SK-N-SH (cell line): ENCODE data around the gene CHD1. TPM values are rescaled to one million over a fixed set of nuclear protein-coding genes. Genes with fewer than 3 reads are reported as not detected.

Experiments
- CTCF ChIA-PET: fragments of 300-600, 350-600 bp; formaldehyde crosslinking; extraction: SDS; loops from one replicate; lab custom pipeline; 2021; lab: Yijun Ruan, JAX
- POLR2A ChIA-PET: fragments of 350-600 bp; sonication (Branson Sonifier 250); formaldehyde crosslinking; extraction: SDS; loops from one replicate; lab custom pipeline; 2020; ENCODE audit warnings: antibody characterized with exemption, inconsistent platforms; lab: Yijun Ruan, JAX
- DNase-seq: peaks from one replicate; pipeline ENCODE4 v3.0.0; 2012
- H2AFZ ChIP-seq: fragments of 200-600 bp; sonication (generic); 2 replicates; pipeline ENCODE4 v1.8.1; 2016; ENCODE audit warnings: antibody characterized with exemption, mild to moderate bottlenecking, low read depth
- H3F3A ChIP-seq: fragments of 200-600 bp; sonication (generic); replicated peaks from 2 replicates; pipeline ENCODE3; 2016; ENCODE audit warnings: antibody characterized with exemption, mild to moderate bottlenecking; ENCODE audit not compliant: insufficient read depth
- H3K27ac ChIP-seq, 2 experiments: fragments of 200-500 bp in 1 of 2; fragments of 200-600 bp in 1 of 2; sonication (Bioruptor generic) in 1 of 2; sonication (generic), shearing (Covaris generic) in 1 of 2; 2 replicates each; pipeline versions ENCODE4 v1.5.1 to v1.6.1; 2014 to 2016; ENCODE audit warnings: low read depth in 2 of 2, inconsistent platforms in 1 of 2, low read length in 1 of 2, mild to moderate bottlenecking in 1 of 2, mixed read lengths in 1 of 2
- H3K27me3 ChIP-seq: fragments of 200-600 bp; sonication (generic), shearing (Covaris generic); 2 replicates; pipeline ENCODE4 v1.6.1; 2016; ENCODE audit warnings: mixed run types; ENCODE audit not compliant: insufficient read depth
- H3K36me3 ChIP-seq, 2 experiments: fragments of 200-500 bp in 1 of 2; fragments of 200-600 bp in 1 of 2; sonication (Bioruptor generic) in 1 of 2; sonication (generic) in 1 of 2; replicated peaks in 1 of 2; 2 replicates each; pipeline versions ENCODE3 to v1.5.1; 2014 to 2016; ENCODE audit warnings: low read length in 1 of 2, mild to moderate bottlenecking in 1 of 2; ENCODE audit not compliant: insufficient read depth in 2 of 2, control insufficient read depth in 1 of 2
- H3K4me1 ChIP-seq, 2 experiments: fragments of 200-500 bp in 1 of 2; fragments of 200-600 bp in 1 of 2; sonication (Bioruptor generic) in 1 of 2; sonication (generic), shearing (Covaris generic) in 1 of 2; 2 replicates each; pipeline versions ENCODE4 v1.5.1 to v1.6.1; 2014 to 2016; ENCODE audit warnings: low read depth in 1 of 2, low read length in 1 of 2, mixed run types in 1 of 2; ENCODE audit not compliant: insufficient read depth in 2 of 2, control insufficient read depth in 1 of 2
- H3K4me2 ChIP-seq: fragments of 200-600 bp; sonication (generic), shearing (Covaris generic); 2 replicates; pipeline ENCODE4 v1.6.1; 2017; ENCODE audit warnings: mixed run types
- H3K4me3 ChIP-seq, 2 experiments: fragments of 200-500 bp in 1 of 2; fragments of 200-600 bp in 1 of 2; sonication (Bioruptor generic) in 1 of 2; sonication (generic), shearing (Covaris generic) in 1 of 2; 2 replicates each; pipeline versions ENCODE4 v1.5.1 to v1.8.1; 2014 to 2016; ENCODE audit warnings: low read depth in 2 of 2, inconsistent platforms in 1 of 2, low read length in 1 of 2, mild to moderate bottlenecking in 1 of 2, mixed read lengths in 1 of 2, moderate library complexity in 1 of 2
- H3K79me2 ChIP-seq: fragments of 200-600 bp; sonication (generic); 2 replicates; pipeline ENCODE4 v1.8.1; 2017; ENCODE audit warnings: mild to moderate bottlenecking; ENCODE audit not compliant: insufficient read depth
- H3K9ac ChIP-seq: fragments of 200-600 bp; sonication (generic); 2 replicates; pipeline ENCODE4 v1.6.1; 2017; ENCODE audit warnings: mixed run types
- H3K9me2 ChIP-seq: fragments of 200-600 bp; sonication (generic); 2 replicates; pipeline ENCODE4 v1.6.1; 2017; ENCODE audit warnings: mixed run types
- H3K9me3 ChIP-seq: fragments of 200-600 bp; sonication (generic); 2 replicates; pipeline ENCODE4 v1.6.1; 2017; ENCODE audit warnings: mixed run types, mild to moderate bottlenecking, moderate library complexity
- H4K20me1 ChIP-seq: fragments of 200-600 bp; sonication (generic); 2 replicates; pipeline ENCODE4 v1.6.1; 2017; ENCODE audit warnings: mild to moderate bottlenecking, mixed run types; ENCODE audit not compliant: insufficient read depth
- CTCF ChIP-seq: fragments of 200-600 bp; sonication (generic); IDR thresholded peaks from 2 replicates; pipeline ENCODE4 v1.6.1; 2017; ENCODE audit warnings: antibody characterized with exemption, mild to moderate bottlenecking, moderate library complexity
- EZH2phosphoT487 ChIP-seq: fragments of 200-600 bp; sonication (generic); IDR thresholded peaks from 2 replicates; pipeline ENCODE4 v1.6.1; 2017; ENCODE audit warnings: low read depth, mixed run types, mild to moderate bottlenecking, antibody characterized with exemption, moderate library complexity, borderline replicate concordance
- FOXJ3 ChIP-seq: sonication (generic); formaldehyde crosslinking; IDR thresholded peaks from 2 replicates; pipeline ENCODE4 v1.5.1; 2020; ENCODE audit warnings: mild to moderate bottlenecking, missing genetic modification reagents
- GABPA ChIP-seq: IDR thresholded peaks from 2 replicates; pipeline ENCODE4 v1.4.0; 2012; ENCODE audit warnings: low read depth, mild to moderate bottlenecking
- RAD21 ChIP-seq: IDR thresholded peaks from 2 replicates; pipeline ENCODE4 v1.6.1; 2012; ENCODE audit warnings: mild to moderate bottlenecking, low read length
- SIN3A ChIP-seq: IDR thresholded peaks from 2 replicates; pipeline ENCODE4 v1.6.1; 2012; ENCODE audit warnings: low read depth, mild to moderate bottlenecking, low read length, moderate library complexity, borderline replicate concordance
- SMC3 ChIP-seq: IDR thresholded peaks from 2 replicates; pipeline ENCODE4 v1.6.1; 2012; ENCODE audit warnings: low read depth, low read length, improper control_type of control experiment
- TCF12 ChIP-seq: IDR thresholded peaks from 2 replicates; pipeline ENCODE4 v1.4.0; 2012
- TEAD4 ChIP-seq: IDR thresholded peaks from 2 replicates; pipeline ENCODE4 v1.4.0; 2012; ENCODE audit warnings: mild to moderate bottlenecking, borderline replicate concordance; ENCODE audit not compliant: insufficient read depth
- YY1 ChIP-seq: IDR thresholded peaks from 2 replicates; pipeline ENCODE4 v1.4.0; 2012; ENCODE audit warnings: low read depth, mild to moderate bottlenecking
- WGBS: methylation state at CpG from one replicate; pipeline ENCODE4 v1.1.6; 2017; ENCODE audit warnings: low lambda C conversion rate; 5-methylcytosine and 5-hydroxymethylcytosine counted together
- polyA plus RNA-seq, 3 experiments: library from polyadenylated mRNA; depleted of rRNA; stranded (reverse); fragments of >200 nt; gene quantifications; 2 replicates each; pipeline ENCODE4 v1.2.3, GENCODE V29; 2012
- TF ChIP-seq, protein P1 (sequence below): IDR thresholded peaks from 2 replicates; pipeline ENCODE4 v1.4.0; 2012; ENCODE audit warnings: low read depth, borderline replicate concordance
- TF ChIP-seq, protein P2 (sequence below): fragments of 150-350 bp; IDR thresholded peaks from 2 replicates; pipeline ENCODE4 v1.6.1; 2017; ENCODE audit warnings: antibody characterized with exemption, low read length, low read depth, borderline replicate concordance

CHD1 gene
- polyA plus RNA-seq, 1 of the 3 experiments (the other 2 are of a cell fraction) = 12.4 TPM

GRCh38 chr5:98827161-98827560, 101.6 kb downstream of the CHD1 start:
- no peak overlapping the region for H2AFZ ChIP-seq
- peak; percentile 56 for DNase-seq
- H3K4me1 ChIP-seq = no peaks in the 10 kb centered on the region
- no peak overlapping the region for H3K4me3 ChIP-seq
- TF ChIP-seq RAD21 (peak; percentile 86), FOXJ3 (no peak), CTCF (peak; percentile 73), SMC3 (peak; percentile 78), TCF12 (peak; percentile 24; the same call in 1 of the 2 replicates)
- no peaks in the 10 kb centered on the region for H3K36me3 ChIP-seq
- H3F3A ChIP-seq = peaks cover 5% of the 10 kb centered on the region
- H3K27me3 ChIP-seq = no peaks in the 10 kb centered on the region
- H3K4me2 ChIP-seq = no peak overlapping the region
- no peak overlapping the region for H3K9ac ChIP-seq
- no peaks in the 10 kb centered on the region for H3K9me3 ChIP-seq
- H3K27ac ChIP-seq = no peak overlapping the region
- ChIA-PET POLR2A (no interaction called here), CTCF (no interaction called here)
- H3K79me2 ChIP-seq = no peaks in the 10 kb centered on the region
- H3K9me2 ChIP-seq = no peaks in the 10 kb centered on the region
- WGBS = 0% methylated on average over 1 of the region's 1 CpG
- no peaks in the 10 kb centered on the region for H4K20me1 ChIP-seq

DNA sequence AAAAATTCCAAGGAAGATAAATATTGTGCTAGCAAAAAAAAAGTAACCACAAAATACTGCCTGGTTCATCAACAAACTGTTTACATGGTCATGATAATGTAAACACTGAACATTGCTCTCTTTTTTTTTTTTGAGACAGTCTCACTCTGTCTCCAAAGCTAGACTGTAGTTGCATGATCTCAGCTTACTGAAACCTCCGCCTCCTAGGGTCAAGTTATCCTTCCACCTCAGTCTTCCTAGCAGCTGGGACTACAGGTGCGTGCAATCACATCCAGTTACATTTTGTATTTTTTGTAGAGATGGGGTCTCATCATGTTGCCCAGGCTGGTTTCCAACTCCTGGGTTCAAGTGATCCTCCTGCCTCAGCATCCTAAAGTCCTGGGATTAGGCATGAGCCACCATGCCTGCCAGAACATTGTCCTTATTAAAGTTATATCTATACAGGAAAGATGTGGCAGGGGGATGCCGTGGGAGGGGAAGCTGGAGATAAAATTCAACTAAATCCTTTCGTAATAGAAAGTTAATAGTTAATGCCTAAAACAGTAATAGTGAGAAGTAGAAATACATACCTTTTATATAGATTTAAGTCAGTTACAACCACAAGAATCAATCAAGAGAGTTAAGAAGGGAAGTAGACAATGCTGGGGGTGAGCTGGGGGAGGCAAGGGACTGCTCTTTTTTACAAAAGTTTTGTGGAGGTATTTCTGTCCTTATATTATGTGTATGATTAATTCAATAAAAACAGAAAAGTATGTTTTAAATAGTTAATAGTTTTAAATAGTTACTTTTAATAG, 103.0 kb downstream of the CHD1 start:
- Histone ChIP-seq H3K27me3 (no peaks in the 10 kb centered on the region), H3F3A (peaks cover 5% of the 10 kb centered on the region), H3K27ac (no peak overlapping the region), H3K4me3 (no peak overlapping the region), H4K20me1 (no peaks in the 10 kb centered on the region), H2AFZ (no peak overlapping the region), H3K4me2 (no peak overlapping the region), H3K9ac (no peak overlapping the region), H3K9me3 (no peaks in the 10 kb centered on the region; the same call in 1 of the 2 replicates), H3K79me2 (no peaks in the 10 kb centered on the region), H3K36me3 (no peaks in the 10 kb centered on the region), H3K9me2 (no peaks in the 10 kb centered on the region), H3K4me1 (no peaks in the 10 kb centered on the region)
- DNase-seq = no peak
- CTCF ChIA-PET = interaction anchor here (0.8 to 1.2 kb wide), 3 partner anchors 11 to 56 kb away, joined by 3 to 4 read pairs (median 4); no protein-coding TSS in a partner anchor
- POLR2A ChIA-PET = interaction anchor here (0.5 kb wide), 1 partner anchor 184 kb away, joined by 3 read pairs; no protein-coding TSS in a partner anchor
- WGBS = 78% methylated on average over 4 of the region's 4 CpGs
- TF ChIP-seq, protein P1, sequence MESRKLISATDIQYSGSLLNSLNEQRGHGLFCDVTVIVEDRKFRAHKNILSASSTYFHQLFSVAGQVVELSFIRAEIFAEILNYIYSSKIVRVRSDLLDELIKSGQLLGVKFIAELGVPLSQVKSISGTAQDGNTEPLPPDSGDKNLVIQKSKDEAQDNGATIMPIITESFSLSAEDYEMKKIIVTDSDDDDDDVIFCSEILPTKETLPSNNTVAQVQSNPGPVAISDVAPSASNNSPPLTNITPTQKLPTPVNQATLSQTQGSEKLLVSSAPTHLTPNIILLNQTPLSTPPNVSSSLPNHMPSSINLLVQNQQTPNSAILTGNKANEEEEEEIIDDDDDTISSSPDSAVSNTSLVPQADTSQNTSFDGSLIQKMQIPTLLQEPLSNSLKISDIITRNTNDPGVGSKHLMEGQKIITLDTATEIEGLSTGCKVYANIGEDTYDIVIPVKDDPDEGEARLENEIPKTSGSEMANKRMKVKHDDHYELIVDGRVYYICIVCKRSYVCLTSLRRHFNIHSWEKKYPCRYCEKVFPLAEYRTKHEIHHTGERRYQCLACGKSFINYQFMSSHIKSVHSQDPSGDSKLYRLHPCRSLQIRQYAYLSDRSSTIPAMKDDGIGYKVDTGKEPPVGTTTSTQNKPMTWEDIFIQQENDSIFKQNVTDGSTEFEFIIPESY = no peak
- no peak for TF ChIP-seq EZH2phosphoT487
- no peak for TF ChIP-seq TEAD4
- no peak for TF ChIP-seq CTCF
- TF ChIP-seq GABPA = no peak
- TF ChIP-seq TCF12 = no peak
- TF ChIP-seq, protein P2, sequence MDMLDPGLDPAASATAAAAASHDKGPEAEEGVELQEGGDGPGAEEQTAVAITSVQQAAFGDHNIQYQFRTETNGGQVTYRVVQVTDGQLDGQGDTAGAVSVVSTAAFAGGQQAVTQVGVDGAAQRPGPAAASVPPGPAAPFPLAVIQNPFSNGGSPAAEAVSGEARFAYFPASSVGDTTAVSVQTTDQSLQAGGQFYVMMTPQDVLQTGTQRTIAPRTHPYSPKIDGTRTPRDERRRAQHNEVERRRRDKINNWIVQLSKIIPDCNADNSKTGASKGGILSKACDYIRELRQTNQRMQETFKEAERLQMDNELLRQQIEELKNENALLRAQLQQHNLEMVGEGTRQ = no peak
- no peak for TF ChIP-seq SIN3A
- no peak for TF ChIP-seq YY1
